ENCODE data around the gene PAK6.

The PAK6 gene

GRCh38 chr15:40256638-40257235 is 17.9 kb downstream of the PAK6 start:
- no peak for DNase-seq

- DNase-seq, result no peak
Measured at GRCh38 chr15:40257656-40258450, 19.0 kb downstream of the PAK6 start.

GRCh38 chr15:40258544-40258943 is 19.7 kb downstream of the PAK6 start:
- DNase-seq, result no peak

- no peak for DNase-seq
Measured at GRCh38 chr15:40259021-40259420, 20.2 kb downstream of the PAK6 start.

GRCh38 chr15:40263024-40263754 is 24.3 kb downstream of the PAK6 start:
- no peak for DNase-seq

GRCh38 chr15:40264321-40265153 is 25.7 kb downstream of the PAK6 start:
- DNase-seq, result no peak

- no peak for DNase-seq
Measured at GRCh38 chr15:40265355-40265754, 26.5 kb downstream of the PAK6 start.

- no peak for DNase-seq
Measured at GRCh38 chr15:40265875-40266274, 27.0 kb downstream of the PAK6 start.

GRCh38 chr15:40266828-40267304 is 28.0 kb downstream of the PAK6 start:
- no peak for DNase-seq

GRCh38 chr15:40267670-40268069 is 28.8 kb downstream of the PAK6 start:
- DNase-seq, result no peak

- DNase-seq, result no peak
Measured at GRCh38 chr15:40269604-40270003, 30.7 kb downstream of the PAK6 start.

GRCh38 chr15:40270246-40270995 is 31.6 kb downstream of the PAK6 start:
- DNase-seq, result no peak

- DNase-seq, result no peak
Measured at GRCh38 chr15:40271685-40272484, 33.0 kb downstream of the PAK6 start.

GRCh38 chr15:40272485-40273056 is 33.7 kb downstream of the PAK6 start:
- DNase-seq, result no peak

- no peak for DNase-seq
Measured at GRCh38 chr15:40273428-40273827, 34.6 kb downstream of the PAK6 start.

- DNase-seq, result peak; percentile 70 to 85 (median 78)
Measured at GRCh38 chr15:40274350-40275274, 35.7 kb downstream of the PAK6 start.

GRCh38 chr15:40275523-40275922 is 36.7 kb downstream of the PAK6 start:
- no peak for DNase-seq

- DNase-seq, result no peak
Measured at GRCh38 chr15:40275954-40276353, 37.1 kb downstream of the PAK6 start.

- DNase-seq, result no peak
Measured at GRCh38 chr15:40276927-40277326, 38.1 kb downstream of the PAK6 start.

- DNase-seq, result no peak
Measured at GRCh38 chr15:40277471-40277870, 38.6 kb downstream of the PAK6 start.

Data from activated CD4-positive, CD25-positive, alpha-beta regulatory T cell (primary cell).